Measurements from ENCODE around the gene MAPKBP1. TPM values are rescaled to one million over a fixed set of nuclear protein-coding genes. Genes with fewer than 3 reads are reported as not detected.

The MAPKBP1 gene
- total RNA-seq, 2 experiments from 2014 or later = 32.0 to 36.6 TPM

DNA sequence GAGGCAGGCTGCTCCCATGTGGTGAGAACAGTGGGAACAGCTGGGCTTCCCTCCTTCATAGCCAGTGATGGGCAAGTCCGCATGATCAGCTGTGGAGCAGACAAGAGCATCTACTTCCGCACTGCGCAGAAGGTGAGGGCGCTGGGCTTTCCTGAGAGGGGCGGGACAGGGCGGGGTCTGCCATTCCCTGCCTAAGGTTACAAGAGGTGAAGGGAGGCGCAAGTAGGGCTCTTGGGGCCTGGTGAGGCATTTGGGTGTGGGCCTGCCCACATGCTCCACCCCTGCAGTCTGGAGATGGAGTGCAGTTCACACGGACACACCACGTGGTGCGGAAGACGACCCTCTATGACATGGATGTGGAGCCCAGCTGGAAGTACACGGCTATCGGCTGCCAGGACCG lies 43.0 kb downstream of the MAPKBP1 start:
- Mint-ChIP-seq H3K36me3 (peaks cover 14% of the 10 kb centered on the region), H3K9me3 (no peaks in the 10 kb centered on the region), H3K27ac (no peak overlapping the region)

DNA sequence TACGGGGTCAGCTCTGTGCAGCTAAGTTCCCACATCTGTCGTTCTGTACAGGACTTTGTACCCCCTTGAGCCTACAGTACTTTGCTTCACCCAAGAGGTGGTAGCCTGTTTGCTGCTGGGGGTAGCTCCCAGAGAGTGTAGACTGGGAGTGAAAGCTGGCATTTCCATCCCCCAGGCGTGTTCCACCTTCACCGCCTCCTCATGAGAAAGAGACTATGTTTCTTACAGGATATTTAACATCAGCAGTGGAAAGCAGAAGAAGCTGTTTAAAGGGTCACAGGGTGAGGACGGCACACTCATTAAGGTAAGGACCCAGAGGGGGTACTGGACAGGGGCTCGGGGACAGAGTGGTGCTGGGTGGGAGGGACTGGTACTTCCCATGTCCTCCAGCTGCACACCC lies 43.5 kb downstream of the MAPKBP1 start:
- DNase-seq (no peak), ATAC-seq (ENCODE audit: low read depth) (no peak)
- H3K27me3 Mint-ChIP-seq = no peaks in the 10 kb centered on the region
- no peaks in the 10 kb centered on the region for H3K9me3 Mint-ChIP-seq
- peaks cover 14% of the 10 kb centered on the region for H3K36me3 Mint-ChIP-seq
- POLR2A ChIA-PET = no interaction called here
- H3K27ac Mint-ChIP-seq = no peak overlapping the region
- H3K4me1 Mint-ChIP-seq = peaks cover 1% of the 10 kb centered on the region
- H3K4me3 Mint-ChIP-seq = no peak overlapping the region

More for the DNA sequence above, 43.0 kb downstream of the MAPKBP1 start:
- Mint-ChIP-seq H3K4me1 (peaks cover 1% of the 10 kb centered on the region), H3K4me3 (no peak overlapping the region), H3K27me3 (no peaks in the 10 kb centered on the region)
- no peak for ATAC-seq (ENCODE audit: low read depth)
- POLR2A ChIA-PET = no interaction called here
- no peak for DNase-seq

DNA sequence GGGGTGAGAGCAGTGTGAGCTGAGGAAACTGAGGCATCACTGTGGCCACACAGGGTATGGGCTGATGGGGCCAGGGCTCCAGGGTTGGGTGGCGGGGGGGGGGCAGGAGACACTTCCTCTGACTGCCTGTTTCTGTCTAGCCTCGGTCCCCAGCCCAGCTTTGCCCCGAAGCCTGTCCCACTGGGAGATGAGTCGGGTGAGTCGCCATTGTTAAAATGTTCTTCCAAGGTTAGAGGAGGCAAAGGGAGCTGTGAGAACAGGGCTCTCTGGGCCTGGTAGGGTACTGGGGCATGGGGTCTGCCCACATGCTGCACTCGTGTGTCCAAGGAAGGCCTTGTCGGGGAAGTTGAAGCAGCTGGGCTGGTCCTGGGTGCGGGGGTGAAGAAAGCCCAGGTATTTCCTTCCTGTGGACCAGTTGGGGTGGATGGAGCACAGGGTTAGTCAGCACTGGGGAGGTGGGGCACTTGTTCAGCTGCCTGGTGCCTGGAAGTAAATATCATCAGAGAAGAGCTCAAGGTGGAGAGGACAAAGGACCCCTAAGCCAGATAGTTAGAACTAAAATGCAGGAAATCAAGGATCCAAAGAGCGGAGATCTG lies 45.3 kb downstream of the MAPKBP1 start:
- ATAC-seq (ENCODE audit: low read depth) (no peak), DNase-seq (no peak)
- H3K4me1 Mint-ChIP-seq = no peaks in the 10 kb centered on the region
- H3K27ac Mint-ChIP-seq = peak overlapping the region; percentile 11
- H3K4me3 Mint-ChIP-seq = no peak overlapping the region
- no peaks in the 10 kb centered on the region for H3K27me3 Mint-ChIP-seq
- peaks cover 13% of the 10 kb centered on the region for H3K36me3 Mint-ChIP-seq
- POLR2A ChIA-PET = no interaction called here
- no peaks in the 10 kb centered on the region for H3K9me3 Mint-ChIP-seq

DNA sequence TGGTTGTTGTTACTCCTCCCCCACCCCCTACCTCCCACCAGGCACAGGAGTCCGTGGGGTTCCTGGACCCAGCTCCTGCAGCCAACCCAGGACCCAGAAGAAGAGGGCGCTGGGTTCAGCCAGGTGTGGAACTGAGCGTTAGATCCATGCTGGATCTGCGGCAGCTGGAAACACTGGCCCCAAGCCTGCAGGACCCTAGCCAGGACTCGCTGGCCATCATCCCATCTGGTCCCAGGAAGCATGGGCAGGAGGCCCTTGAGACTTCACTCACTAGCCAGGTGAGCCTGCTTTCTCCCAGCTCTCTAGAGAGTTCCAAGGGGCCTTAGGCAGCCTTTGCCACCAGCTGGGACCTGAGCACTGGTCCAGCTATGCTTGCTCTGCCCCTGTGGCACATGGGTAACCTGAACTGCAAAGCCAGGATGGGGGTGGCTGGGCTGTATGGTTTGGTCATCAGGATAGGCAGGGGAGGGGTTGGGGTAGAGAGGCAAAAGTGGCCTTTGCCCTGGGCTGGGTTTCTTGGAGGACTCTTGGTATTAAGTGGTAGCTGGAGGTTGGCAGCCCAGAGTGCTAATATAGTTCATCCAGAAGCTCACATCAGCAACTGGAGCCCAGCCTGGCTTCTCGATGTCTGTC lies 46.6 kb downstream of the MAPKBP1 start:
- POLR2A ChIA-PET = no interaction called here
- H3K4me1 Mint-ChIP-seq = no peaks in the 10 kb centered on the region
- no peaks in the 10 kb centered on the region for H3K9me3 Mint-ChIP-seq
- no peak overlapping the region for H3K27ac Mint-ChIP-seq
- H3K4me3 Mint-ChIP-seq = no peak overlapping the region
- H3K36me3 Mint-ChIP-seq = peaks cover 12% of the 10 kb centered on the region
- DNase-seq (no peak), ATAC-seq (ENCODE audit: low read depth) (no peak)
- H3K27me3 Mint-ChIP-seq = no peaks in the 10 kb centered on the region

DNA sequence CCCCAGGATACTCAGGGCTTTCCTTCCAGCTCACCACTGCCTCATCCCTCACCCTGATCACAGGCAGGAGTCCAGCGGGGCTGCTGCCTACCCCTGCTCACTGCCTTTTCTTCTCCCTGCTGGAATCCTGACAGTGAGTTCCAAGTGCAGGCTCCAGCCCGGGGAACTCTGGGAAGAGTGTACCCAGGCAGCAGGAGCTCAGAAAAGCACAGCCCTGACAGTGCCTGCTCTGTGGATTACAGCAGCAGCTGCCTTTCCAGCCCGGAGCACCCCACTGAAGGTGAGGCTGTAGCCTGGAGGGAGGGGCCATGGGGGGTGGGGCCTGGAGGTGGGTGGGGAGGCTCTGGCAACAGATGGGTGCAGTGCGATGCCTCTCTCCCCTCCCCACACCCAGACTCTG lies 47.5 kb downstream of the MAPKBP1 start:
- DNase-seq (no peak), ATAC-seq (ENCODE audit: low read depth) (no peak)
- no peaks in the 10 kb centered on the region for H3K27me3 Mint-ChIP-seq
- POLR2A ChIA-PET = no interaction called here
- no peaks in the 10 kb centered on the region for H3K9me3 Mint-ChIP-seq
- H3K4me1 Mint-ChIP-seq = peaks cover 2% of the 10 kb centered on the region
- H3K27ac Mint-ChIP-seq = no peak overlapping the region
- H3K4me3 Mint-ChIP-seq = no peak overlapping the region
- peaks cover 6% of the 10 kb centered on the region for H3K36me3 Mint-ChIP-seq

DNA sequence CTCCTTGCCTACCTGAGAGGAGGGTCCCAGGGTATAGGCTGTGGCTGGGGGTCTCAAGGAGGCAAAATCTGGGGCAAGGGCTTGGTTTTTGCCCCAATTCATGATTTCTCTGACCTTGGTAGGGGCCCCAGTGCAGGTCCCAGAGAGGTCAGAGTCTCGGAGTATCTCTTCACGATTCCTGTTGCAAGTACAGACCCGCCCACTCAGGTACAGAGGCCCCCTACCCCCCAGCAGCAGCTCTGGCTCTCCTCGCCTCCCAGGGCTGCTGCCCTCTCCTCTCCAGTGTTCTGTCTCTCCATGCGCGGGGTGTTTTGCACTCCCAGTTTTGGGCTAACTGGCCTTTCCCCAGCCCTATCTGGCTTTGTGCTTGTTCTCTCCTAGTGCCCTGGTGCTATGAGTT lies 48.2 kb downstream of the MAPKBP1 start:
- Mint-ChIP-seq H3K27ac (no peak overlapping the region), H3K27me3 (no peaks in the 10 kb centered on the region), H3K4me3 (no peak overlapping the region), H3K4me1 (peaks cover 2% of the 10 kb centered on the region), H3K36me3 (peaks cover 3% of the 10 kb centered on the region), H3K9me3 (no peaks in the 10 kb centered on the region)
- ATAC-seq (ENCODE audit: low read depth) (no peak), DNase-seq (no peak)
- POLR2A ChIA-PET = no interaction called here

DNA sequence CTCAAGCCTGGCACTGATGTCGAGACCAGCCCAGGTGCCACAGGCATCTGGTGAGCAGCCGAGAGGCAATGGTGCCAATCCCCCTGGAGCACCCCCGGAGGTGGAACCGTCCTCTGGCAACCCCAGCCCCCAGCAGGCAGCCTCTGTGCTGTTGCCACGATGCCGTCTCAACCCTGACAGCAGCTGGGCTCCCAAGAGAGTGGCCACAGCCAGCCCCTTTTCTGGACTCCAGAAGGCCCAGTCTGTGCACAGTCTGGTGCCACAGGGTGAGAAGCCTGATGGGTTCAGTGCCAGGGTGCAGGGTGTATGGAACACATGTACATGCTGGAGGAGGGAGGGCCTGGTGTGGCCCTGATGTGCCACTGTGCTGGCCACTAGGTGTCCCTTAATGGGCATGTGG lies 48.7 kb downstream of the MAPKBP1 start:
- no peak for DNase-seq
- no peaks in the 10 kb centered on the region for H3K9me3 Mint-ChIP-seq
- H3K4me1 Mint-ChIP-seq = peaks cover 4% of the 10 kb centered on the region
- ATAC-seq (ENCODE audit: low read depth) = no peak
- POLR2A ChIA-PET = no interaction called here
- no peaks in the 10 kb centered on the region for H3K27me3 Mint-ChIP-seq
- no peak overlapping the region for H3K27ac Mint-ChIP-seq
- H3K4me3 Mint-ChIP-seq = no peak overlapping the region
- H3K36me3 Mint-ChIP-seq = peaks cover 3% of the 10 kb centered on the region

DNA sequence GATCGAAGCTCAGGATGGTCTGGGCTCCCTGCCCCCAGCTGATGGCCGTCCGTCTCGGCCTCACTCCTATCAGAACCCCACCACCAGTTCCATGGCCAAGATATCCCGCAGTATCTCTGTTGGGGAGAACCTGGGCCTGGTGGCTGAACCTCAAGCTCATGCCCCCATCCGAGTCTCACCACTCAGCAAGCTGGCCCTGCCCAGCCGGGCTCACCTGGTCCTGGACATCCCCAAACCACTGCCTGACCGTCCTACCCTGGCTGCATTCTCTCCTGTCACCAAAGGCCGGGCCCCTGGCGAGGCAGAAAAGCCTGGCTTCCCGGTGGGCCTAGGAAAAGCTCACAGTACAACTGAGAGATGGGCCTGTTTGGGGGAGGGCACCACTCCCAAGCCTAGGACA lies 49.2 kb downstream of the MAPKBP1 start:
- Mint-ChIP-seq H3K9me3 (no peaks in the 10 kb centered on the region), H3K4me1 (peaks cover 4% of the 10 kb centered on the region), H3K27ac (no peak overlapping the region), H3K4me3 (no peak overlapping the region), H3K27me3 (no peaks in the 10 kb centered on the region), H3K36me3 (peaks cover 3% of the 10 kb centered on the region)
- POLR2A ChIA-PET = no interaction called here
- DNase-seq (no peak), ATAC-seq (ENCODE audit: low read depth) (no peak)

DNA sequence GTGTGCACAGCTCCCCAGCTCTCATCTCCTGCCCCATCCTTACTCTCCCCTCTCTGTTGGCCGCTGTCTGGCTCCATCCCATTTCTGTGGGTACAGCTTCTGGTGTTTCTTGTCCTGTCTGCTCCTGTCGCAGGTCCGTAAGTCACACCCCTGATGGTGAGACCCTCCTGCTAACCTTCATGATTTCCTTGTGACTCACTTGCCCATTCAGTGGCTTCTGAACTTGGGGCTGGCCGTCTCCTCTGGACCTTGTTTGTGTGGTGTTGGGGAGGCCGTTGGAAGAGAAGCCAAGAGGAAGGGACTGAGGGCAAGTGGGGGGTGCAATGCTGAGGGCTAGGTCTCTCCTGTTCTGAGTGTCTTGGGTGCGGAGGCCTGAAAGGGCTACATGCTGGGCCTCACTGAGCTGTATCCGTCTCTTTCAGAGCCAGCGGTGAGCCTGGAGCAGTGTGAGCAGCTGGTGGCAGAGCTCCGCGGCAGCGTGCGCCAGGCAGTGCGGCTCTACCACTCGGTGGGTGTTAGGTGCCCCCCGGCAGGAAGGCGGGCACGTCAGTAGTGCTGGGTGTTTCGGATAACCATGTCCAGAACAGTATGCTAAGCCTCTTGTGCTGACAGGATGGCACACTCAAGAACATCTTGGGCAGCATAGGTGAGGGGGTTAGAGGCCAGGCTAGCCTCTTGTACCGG lies 49.9 kb downstream of the MAPKBP1 start:
- H3K9me3 Mint-ChIP-seq = no peaks in the 10 kb centered on the region
- peaks cover 10% of the 10 kb centered on the region for H3K4me1 Mint-ChIP-seq
- H3K27ac Mint-ChIP-seq = no peak overlapping the region
- no peak for ATAC-seq (ENCODE audit: low read depth)
- no peak for DNase-seq
- H3K27me3 Mint-ChIP-seq = no peaks in the 10 kb centered on the region
- H3K4me3 Mint-ChIP-seq = no peak overlapping the region
- H3K36me3 Mint-ChIP-seq = peaks cover 2% of the 10 kb centered on the region
- POLR2A ChIA-PET = interaction anchor here (1.7 kb wide), 1 partner anchor 50 kb away, joined by 4 read pairs; the partner anchor contains the start of gene MAPKBP1

DNA sequence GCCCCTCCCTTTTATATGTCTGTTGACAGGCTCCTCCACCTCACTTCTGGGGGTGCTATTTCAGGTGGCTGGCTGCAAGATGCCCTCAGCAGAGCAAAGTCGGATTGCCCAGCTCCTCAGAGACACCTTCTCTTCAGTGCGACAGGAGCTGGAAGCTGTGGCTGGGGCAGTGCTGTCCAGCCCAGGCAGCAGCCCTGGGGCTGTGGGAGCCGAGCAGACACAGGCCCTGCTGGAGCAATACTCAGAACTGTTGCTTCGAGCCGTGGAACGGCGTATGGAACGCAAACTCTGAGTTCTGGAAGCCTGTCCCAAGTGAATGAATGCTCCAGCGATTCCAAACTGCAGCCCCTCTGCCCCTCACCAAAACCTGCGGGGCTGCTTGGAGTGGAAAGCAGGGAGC lies 50.9 kb downstream of the MAPKBP1 start:
- Mint-ChIP-seq H3K36me3 (peaks cover 4% of the 10 kb centered on the region), H3K4me1 (peaks cover 12% of the 10 kb centered on the region), H3K27ac (no peak overlapping the region), H3K4me3 (no peak overlapping the region), H3K9me3 (no peaks in the 10 kb centered on the region), H3K27me3 (no peaks in the 10 kb centered on the region)
- POLR2A ChIA-PET = interaction anchor here (1.7 kb wide), 1 partner anchor 51 kb away, joined by 4 read pairs; the partner anchor contains the start of gene MAPKBP1
- DNase-seq (no peak), ATAC-seq (ENCODE audit: low read depth) (no peak)

DNA sequence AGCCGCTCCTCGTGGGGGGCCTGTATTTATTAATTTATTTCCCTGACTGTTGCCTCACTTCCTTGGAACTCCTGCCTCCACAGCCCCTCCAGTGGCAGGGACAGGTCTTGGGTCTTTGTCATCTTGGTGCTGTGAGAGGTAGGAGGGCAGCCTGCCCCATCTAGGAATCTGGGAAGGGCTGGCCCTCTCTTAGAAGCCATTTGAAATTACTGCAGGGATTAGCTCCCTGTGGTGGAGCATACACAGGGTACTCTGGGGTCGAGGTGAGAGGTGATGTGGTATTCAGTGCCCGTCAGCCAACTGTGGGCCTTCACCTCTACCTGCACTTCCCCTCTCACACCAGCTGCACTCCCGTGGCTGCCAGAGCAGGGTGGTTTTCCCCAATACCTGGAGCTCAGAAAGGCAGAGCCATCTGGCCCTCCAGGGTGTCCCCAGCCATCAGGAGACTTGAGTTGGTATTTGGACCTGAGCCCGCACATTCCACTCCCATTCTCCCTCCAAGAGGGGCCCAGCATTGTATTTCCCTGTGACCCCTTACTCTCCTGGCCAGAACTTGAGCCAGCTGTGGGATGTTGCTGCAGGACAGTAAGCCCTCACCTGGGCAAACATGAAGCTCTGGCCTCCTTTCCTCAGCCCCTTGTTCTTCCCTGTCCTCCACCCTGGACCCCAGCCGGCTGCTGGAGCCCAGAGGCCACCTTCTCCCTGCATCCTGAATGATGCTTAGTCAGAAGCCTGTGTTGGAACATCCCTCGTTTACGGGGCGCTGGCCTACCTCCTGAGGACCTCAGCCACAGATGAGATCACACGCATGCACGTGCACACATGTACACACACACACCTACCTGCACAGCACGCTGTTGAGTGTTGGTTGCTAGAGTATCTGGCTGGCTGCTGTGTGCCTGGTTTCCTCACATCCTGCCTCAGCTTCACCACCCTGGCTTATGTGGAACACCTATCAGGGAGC lies 51.6 kb downstream of the MAPKBP1 start:
- ATAC-seq (ENCODE audit: low read depth) = no peak
- Mint-ChIP-seq H3K27ac (no peak overlapping the region), H3K4me3 (no peak overlapping the region), H3K27me3 (no peaks in the 10 kb centered on the region), H3K36me3 (peaks cover 4% of the 10 kb centered on the region), H3K4me1 (peaks cover 15% of the 10 kb centered on the region), H3K9me3 (no peaks in the 10 kb centered on the region)
- POLR2A ChIA-PET = interaction anchor here (0.6 to 1.7 kb wide), 2 partner anchors 51 to 371 kb away, joined by 3 to 4 read pairs; partner anchors contain the start of gene MAPKBP1
- DNase-seq = no peak

DNA sequence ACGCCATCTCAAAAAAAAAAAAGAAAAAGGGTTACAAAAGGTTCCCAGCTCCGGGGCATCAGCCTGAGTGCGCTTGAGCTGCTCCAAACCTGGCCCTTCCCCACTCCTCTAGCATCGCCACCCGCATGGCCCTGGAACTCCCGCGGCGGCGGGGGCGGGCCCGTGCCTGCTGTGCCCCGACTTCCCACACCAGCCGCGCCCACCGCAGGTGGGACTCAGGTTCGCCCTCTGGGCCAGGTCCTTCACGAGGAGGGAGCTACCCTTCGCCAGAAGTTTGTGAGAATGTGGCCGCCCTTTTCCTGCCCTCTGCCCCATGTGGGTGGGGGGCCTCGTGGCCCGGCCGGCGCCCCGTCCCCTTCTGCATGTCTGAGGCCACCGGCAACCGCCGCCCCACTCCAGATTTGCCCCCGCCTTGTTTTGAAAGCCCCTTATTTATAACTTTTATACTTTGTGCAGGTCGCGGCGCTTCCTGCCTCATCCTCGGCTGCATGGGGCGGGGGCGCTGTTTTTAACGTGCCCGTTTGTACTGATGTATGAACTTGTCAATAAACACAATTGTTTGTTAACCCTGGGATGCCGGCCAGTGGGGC lies 53.1 kb downstream of the MAPKBP1 start:
- Mint-ChIP-seq H3K27ac (peak overlapping the region; percentile 80), H3K4me3 (peak overlapping the region; percentile 89), H3K9me3 (no peaks in the 10 kb centered on the region), H3K27me3 (no peaks in the 10 kb centered on the region), H3K4me1 (peaks cover 28% of the 10 kb centered on the region), H3K36me3 (peaks cover 4% of the 10 kb centered on the region)
- no peak for DNase-seq
- POLR2A ChIA-PET = interaction anchor here (0.9 to 5.6 kb wide), 4 partner anchors 17 to 54 kb away, joined by 3 to 27 read pairs (median 5); partner anchors contain the start of gene MAPKBP1
- ATAC-seq (ENCODE audit: low read depth) = peak; percentile 2

Data from activated naive CD8-positive, alpha-beta T cell treated with anti-CD3 and anti-CD28 coated beads, Interleukin-2, amount 10 ng/mL, durations not matched to agents 7 days and 5 days (primary cell).